ENCODE data around the gene DHX16. TPM values are rescaled to one million over a fixed set of nuclear protein-coding genes. Genes with fewer than 3 reads are reported as not detected.

The DHX16 gene
- total and polyA plus RNA-seq, 2 of the 4 experiments (the other 2 are of a cell fraction), result 47.9 to 48.4 TPM

GRCh38 chr6:30641048-30641447 is 31.8 kb downstream of the DHX16 start:
- no peak overlapping the region for H4K91ac ChIP-seq (ENCODE audit: insufficient read depth, low read depth, low read length)
- no peak overlapping the region for H3K9ac ChIP-seq (ENCODE audit: low read depth, low read length)
- H3K79me1 ChIP-seq (ENCODE audit: low read depth in 1 of 2, low read length in 2 of 2), result peaks cover 11 to 15% of the 10 kb centered on the region in 2 experiments
- H2BK20ac ChIP-seq (ENCODE audit: low read depth, low read length), result no peak overlapping the region
- no peak overlapping the region for H4K5ac ChIP-seq (ENCODE audit: low read depth, low read length)
- H3K14ac ChIP-seq (replicated peaks; ENCODE audit: low read depth, low read length), result no peak overlapping the region
- no TSS peak for BruUV-seq (replicated peaks)
- H4K8ac ChIP-seq (ENCODE audit: low read depth in 2 of 2, low read length in 2 of 2), result no peak overlapping the region
- no peak overlapping the region for H3K23ac ChIP-seq (ENCODE audit: low read depth, low read length)
- H3K56ac ChIP-seq (ENCODE audit: extremely low read depth, insufficient read depth, low read length), result no peak overlapping the region
- no peak overlapping the region for H2BK15ac ChIP-seq (ENCODE audit: low read depth, low read length)
- ATAC-seq (ENCODE audit: low read depth), result no peak
- no peaks in the 10 kb centered on the region for H3K4me1 ChIP-seq (ENCODE audit: control insufficient read depth, insufficient read depth, low read length)
- DNase-seq, result no peak
- intact Hi-C loops (cut with micrococcal nuclease), result no loop called here
- H2AK5ac ChIP-seq (ENCODE audit: low read depth, low read length), result no peak overlapping the region
- H3K27me3 ChIP-seq (ENCODE audit: control insufficient read depth, insufficient read depth, low read length), result no peaks in the 10 kb centered on the region
- H3K18ac ChIP-seq (ENCODE audit: low read depth, low read length), result no peak overlapping the region
- no peak overlapping the region for H3K4me3 ChIP-seq (ENCODE audit: insufficient read depth, low read depth, low read length)
- H3K9me1 ChIP-seq (ENCODE audit: insufficient read depth, low read length), result no peaks in the 10 kb centered on the region; the same call in 1 of the 2 replicates
- H2BK120ac ChIP-seq (ENCODE audit: low read depth, low read length), result no peak overlapping the region
- CTCF ChIA-PET, result interaction anchor here (2.2 kb wide), 1 partner anchor 31 kb away, joined by 5 read pairs; the partner anchor contains the start of gene DHX16
- H3K36me3 ChIP-seq (ENCODE audit: control insufficient read depth, insufficient read depth, low read length), result peaks cover 39% of the 10 kb centered on the region
- TF ChIP-seq CHD1 (IDR thresholded peaks at IDR 0.05; ENCODE audit: low read depth, low read length) (no peak), CTCF (conservative IDR thresholded peaks at IDR 0.05; ENCODE audit: low read depth, low read length) (no peak), USF2 (IDR thresholded peaks at IDR 0.05; ENCODE audit: low read depth, low read length) (no peak), RCOR1 (IDR thresholded peaks at IDR 0.05; ENCODE audit: insufficient replicate concordance, low read length) (no peak), CEBPB (IDR thresholded peaks at IDR 0.05; ENCODE audit: low read depth, low read length) (no peak), RAD21 (IDR thresholded peaks at IDR 0.05; ENCODE audit: low read length) (no peak), MXI1 (IDR thresholded peaks at IDR 0.05; ENCODE audit: borderline replicate concordance, low read depth, low read length) (no peak), FOS (IDR thresholded peaks at IDR 0.05; ENCODE audit: low read depth, low read length) (no peak), SMC3 (IDR thresholded peaks at IDR 0.05; ENCODE audit: low read depth, low read length) (no peak), MAZ (IDR thresholded peaks at IDR 0.05; ENCODE audit: borderline replicate concordance, low read depth, low read length) (no peak), BHLHE40 (IDR thresholded peaks at IDR 0.05; ENCODE audit: low read depth, low read length) (no peak), RFX5 (IDR thresholded peaks at IDR 0.05; ENCODE audit: low read depth, low read length) (no peak), NFE2L2 (IDR thresholded peaks at IDR 0.05; ENCODE audit: low read depth, low read length) (no peak), POLR2A (IDR thresholded peaks at IDR 0.05; ENCODE audit: low read depth, low read length) (no peak), ELK1 (IDR thresholded peaks at IDR 0.05; ENCODE audit: borderline replicate concordance, low read depth, low read length) (no peak), MAFK (IDR thresholded peaks at IDR 0.05; ENCODE audit: low read depth, low read length) (no peak)
- no peak overlapping the region for H3K4me2 ChIP-seq (ENCODE audit: low read depth, low read length)
- in situ Hi-C loops (cut with MboI; ENCODE audit: low sequenced_read_pairs), result no loop called here
- WGBS, 2 experiments (ENCODE audit: extremely low coverage in 2 of 2, insufficient read length in 1 of 2), result 100% methylated on average over 1 of the region's 1 CpG; no CpG with 5 or more reads in 1 of the 2 experiments
- no peak overlapping the region for H2BK5ac ChIP-seq (ENCODE audit: low read depth, low read length, poor library complexity, severe bottlenecking)
- dilution Hi-C loops (cut with HindIII; ENCODE audit: low sequenced_read_pairs, unreplicated experiment), result no loop called here
- no peak overlapping the region for H3K27ac ChIP-seq (ENCODE audit: insufficient read depth, low read length)
- POLR2A ChIA-PET (ENCODE audit: unreplicated experiment), result interaction anchor here (0.5 kb wide), 1 partner anchor 9 kb away, joined by 11 read pairs; no protein-coding TSS in a partner anchor
- no peaks in the 10 kb centered on the region for H3K9me3 ChIP-seq (ENCODE audit: control insufficient read depth, insufficient read depth, low read length)
- no peak overlapping the region for H2AFZ ChIP-seq (replicated peaks; ENCODE audit: low read length, poor library complexity)
- no peak overlapping the region for H3K4ac ChIP-seq (ENCODE audit: low read depth, low read length)
- no peaks in the 10 kb centered on the region for H4K20me1 ChIP-seq (ENCODE audit: insufficient read depth, low read length)
- H2AK9ac ChIP-seq (replicated peaks; ENCODE audit: low read depth, low read length, poor library complexity), result no peak overlapping the region

Measured in IMR-90 (cell line).